K562 (cell line): Measurements from ENCODE around the gene ZKSCAN4. TPM values are rescaled to one million over a fixed set of nuclear protein-coding genes. Genes with fewer than 3 reads are reported as not detected.

Experiments
- ARNT ChIP-seq, 2 experiments: fragments of 450-650 bp; IDR thresholded peaks; 2 replicates each; pipeline ENCODE4 v1.6.1; 2016; ENCODE audit warnings: mild to moderate bottlenecking in 1 of 2
- FOXK2 ChIP-seq, 2 experiments: fragments of 450-650 bp; IDR thresholded peaks in 1 of 2; conservative IDR thresholded peaks in 1 of 2; 2 replicates each; pipeline ENCODE4 v1.6.1; 2016; ENCODE audit warnings: low read depth in 2 of 2, mild to moderate bottlenecking in 1 of 2
- FOXP1 ChIP-seq: sonication (generic); formaldehyde crosslinking; IDR thresholded peaks from 2 replicates; pipeline ENCODE4 v1.8.0; 2022; ENCODE audit warnings: mild to moderate bottlenecking, missing genetic modification reagents
- GATAD2B ChIP-seq: fragments of 450-650 bp; IDR thresholded peaks from 2 replicates; pipeline ENCODE4 v1.6.1; 2017; ENCODE audit warnings: mild to moderate bottlenecking, borderline replicate concordance
- HDAC3 ChIP-seq: fragments of 450-650 bp; IDR thresholded peaks from 2 replicates; pipeline ENCODE4 v1.6.1; 2018; ENCODE audit warnings: borderline replicate concordance, mild to moderate bottlenecking, moderate library complexity; ENCODE audit not compliant: partially characterized antibody
- HNRNPUL1 ChIP-seq: fragments of 200-400 bp; formaldehyde crosslinking; IDR thresholded peaks from 2 replicates; pipeline ENCODE4 v1.6.1; 2017; ENCODE audit warnings: low read length
- IRF9 ChIP-seq: fragments of 450-650 bp; IDR thresholded peaks from 2 replicates; pipeline ENCODE4 v1.6.1; 2016; ENCODE audit warnings: missing biosample characterization, missing genetic modification characterization
- MITF ChIP-seq: IDR thresholded peaks from 2 replicates; pipeline ENCODE4 v1.6.1; 2014; ENCODE audit warnings: antibody characterized with exemption
- POLR2A ChIP-seq: fragments of 450-650 bp; conservative IDR thresholded peaks from 2 replicates; pipeline ENCODE4 v1.6.1; 2016
- POLR2H ChIP-seq: IDR thresholded peaks from 2 replicates; pipeline ENCODE4 v1.6.1; 2016; ENCODE audit warnings: missing genetic modification characterization, low read depth, mild to moderate bottlenecking, control low read depth, missing compliant biosample characterization, moderate library complexity
- RBM34 ChIP-seq: fragments of 200-400 bp; formaldehyde crosslinking; IDR thresholded peaks from 2 replicates; pipeline ENCODE4 v1.6.1; 2018; ENCODE audit warnings: low read length, borderline replicate concordance; ENCODE audit not compliant: insufficient read depth
- TAL1 ChIP-seq: fragments of 450-650 bp; IDR thresholded peaks from 2 replicates; pipeline ENCODE4 v1.6.1; 2016; ENCODE audit warnings: mild to moderate bottlenecking
- XRCC3 ChIP-seq: fragments of 450-650 bp; IDR thresholded peaks from 2 replicates; pipeline ENCODE4 v1.6.1; 2017; ENCODE audit warnings: mild to moderate bottlenecking, moderate library complexity
- ZBTB8A ChIP-seq: fragments of 450-650 bp; IDR thresholded peaks from 2 replicates; pipeline ENCODE4 v1.6.1; 2018; ENCODE audit warnings: mild to moderate bottlenecking, moderate library complexity; ENCODE audit not compliant: partially characterized antibody
- ZC3H11A ChIP-seq: IDR thresholded peaks from 2 replicates; pipeline ENCODE4 v1.6.1; 2012; ENCODE audit warnings: low read depth, low read length, improper control_type of control experiment
- ZNF318 ChIP-seq, 2 experiments: fragments of 450-650 bp; IDR thresholded peaks; 2 replicates each; pipeline ENCODE4 v1.6.1; 2016; ENCODE audit warnings: mild to moderate bottlenecking in 2 of 2, borderline replicate concordance in 1 of 2, low read depth in 1 of 2, moderate library complexity in 1 of 2
- polyA plus RNA-seq, 8 experiments: library from polyadenylated mRNA; depleted of rRNA in 4 of 8; stranded (reverse) in 5 of 8; unstranded in 3 of 8; fragments of >200 nt; fragmentation: Nextera tagmentation in 2 of 8; fragmentation: Illumina TruSeq in 1 of 8; extraction: Ambion mirVana in 2 of 8; extraction: Trizol in 1 of 8; gene quantifications; 2 replicates each; pipeline versions ENCODE4 v1.2.1 to v1.2.3, GENCODE V29; 2011 to 2014; ENCODE audit warnings: inconsistent platforms in 1 of 8, missing spikeins in 1 of 8
- total RNA-seq, 7 experiments: library from RNA; depleted of rRNA in 6 of 7; stranded (reverse); fragments of >200 nt in 6 of 7; fragmentation: Illumina TruSeq in 2 of 7; extraction: Trizol in 2 of 7; gene quantifications; 2 replicates each; pipeline versions ENCODE4 v1.2.1 to v1.2.3, GENCODE V29; 2011 to 2021; ENCODE audit warnings: low replicate concordance in 1 of 7

The ZKSCAN4 gene
- total and polyA plus RNA-seq, 9 of the 15 experiments (the other 6 are each of a cell fraction or from before 2014, with no cell fraction given): 1.2 to 5.3 (median 4.7) TPM

GRCh38 chr6:28266563-28266961 is 14.5 kb upstream of the ZKSCAN4 start (continued):
- TF ChIP-seq ZNF318 (IDR thresholded peaks at IDR 0.05; ENCODE audit: borderline replicate concordance in 1 of 2, low read depth in 1 of 2) (peak in 1 of 2 experiments; percentile 51; a peak in 1 of 4 replicates), FOXP1 (CRISPR knock-in tag) (no peak), FOXK2 (conservative IDR thresholded peaks at IDR 0.05 in 1 of 2, IDR thresholded peaks at IDR 0.05 in 1 of 2; ENCODE audit: low read depth in 2 of 2) (no peak), IRF9 (0 out of 2 replicates have a peak, but pooled peaks have one; percentile 5), ZBTB8A (peak; percentile 67), ARNT (IDR thresholded peaks at IDR 0.05) (0 out of 4 replicates have a peak, but pooled peaks of 1 of the 2 experiments have one; percentile 42), HNRNPUL1 (no peak), RBM34 (no peak), POLR2H (tag) (0 out of 2 replicates have a peak, but pooled peaks have one; percentile 79), XRCC3 (0 out of 2 replicates have a peak, but pooled peaks have one; percentile 50), HDAC3 (peak; percentile 37), TAL1 (0 out of 2 replicates have a peak, but pooled peaks have one; percentile 8), POLR2A (no peak), MITF (no peak), ZC3H11A (no peak), GATAD2B (0 out of 2 replicates have a peak, but pooled peaks have one; percentile 63)
